ENCODE measurements around the gene NPM1.

DNA sequence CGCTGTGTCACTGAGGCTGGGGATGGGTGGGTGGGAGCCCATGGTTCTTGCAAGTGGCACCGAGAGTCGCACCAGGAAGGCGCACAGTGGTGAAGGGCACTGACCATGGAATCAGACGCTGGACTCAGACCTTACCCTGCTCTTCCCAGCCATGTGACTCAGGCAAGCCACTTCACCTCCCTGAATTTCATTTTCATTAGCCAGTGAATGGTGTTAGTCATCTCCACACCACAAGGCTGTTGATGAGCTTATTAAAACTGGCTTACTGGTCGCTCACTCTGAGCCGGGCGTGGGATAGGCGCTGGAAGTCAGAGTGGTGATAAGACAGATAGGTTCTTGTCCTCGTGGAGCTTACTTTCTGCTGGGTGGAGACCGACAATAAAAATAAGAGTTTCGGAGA lies 56.9 kb downstream of the NPM1 start:
- TF ChIP-seq, protein P1, sequence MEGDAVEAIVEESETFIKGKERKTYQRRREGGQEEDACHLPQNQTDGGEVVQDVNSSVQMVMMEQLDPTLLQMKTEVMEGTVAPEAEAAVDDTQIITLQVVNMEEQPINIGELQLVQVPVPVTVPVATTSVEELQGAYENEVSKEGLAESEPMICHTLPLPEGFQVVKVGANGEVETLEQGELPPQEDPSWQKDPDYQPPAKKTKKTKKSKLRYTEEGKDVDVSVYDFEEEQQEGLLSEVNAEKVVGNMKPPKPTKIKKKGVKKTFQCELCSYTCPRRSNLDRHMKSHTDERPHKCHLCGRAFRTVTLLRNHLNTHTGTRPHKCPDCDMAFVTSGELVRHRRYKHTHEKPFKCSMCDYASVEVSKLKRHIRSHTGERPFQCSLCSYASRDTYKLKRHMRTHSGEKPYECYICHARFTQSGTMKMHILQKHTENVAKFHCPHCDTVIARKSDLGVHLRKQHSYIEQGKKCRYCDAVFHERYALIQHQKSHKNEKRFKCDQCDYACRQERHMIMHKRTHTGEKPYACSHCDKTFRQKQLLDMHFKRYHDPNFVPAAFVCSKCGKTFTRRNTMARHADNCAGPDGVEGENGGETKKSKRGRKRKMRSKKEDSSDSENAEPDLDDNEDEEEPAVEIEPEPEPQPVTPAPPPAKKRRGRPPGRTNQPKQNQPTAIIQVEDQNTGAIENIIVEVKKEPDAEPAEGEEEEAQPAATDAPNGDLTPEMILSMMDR (IDR thresholded peaks at IDR 0.05): no peak
- TF ChIP-seq EZH2 (IDR thresholded peaks at IDR 0.05; ENCODE audit: borderline replicate concordance, insufficient read depth, low read depth, low read length, poor library complexity, severe bottlenecking): no peak

Measured in B cell (primary cell).